SH-SY5Y (cell line): Measurements from ENCODE around the gene RARRES2.

Experiments used
- GATA2 ChIP-seq: IDR thresholded peaks from 2 replicates; pipeline ENCODE4 v1.6.1; 2011; ENCODE audit warnings: mild to moderate bottlenecking, low read depth, low read length
- GATA3 ChIP-seq: IDR thresholded peaks from 2 replicates; pipeline ENCODE4 v1.6.1; 2011; ENCODE audit warnings: low read depth, mild to moderate bottlenecking, low read length, moderate library complexity

RARRES2 gene

DNA sequence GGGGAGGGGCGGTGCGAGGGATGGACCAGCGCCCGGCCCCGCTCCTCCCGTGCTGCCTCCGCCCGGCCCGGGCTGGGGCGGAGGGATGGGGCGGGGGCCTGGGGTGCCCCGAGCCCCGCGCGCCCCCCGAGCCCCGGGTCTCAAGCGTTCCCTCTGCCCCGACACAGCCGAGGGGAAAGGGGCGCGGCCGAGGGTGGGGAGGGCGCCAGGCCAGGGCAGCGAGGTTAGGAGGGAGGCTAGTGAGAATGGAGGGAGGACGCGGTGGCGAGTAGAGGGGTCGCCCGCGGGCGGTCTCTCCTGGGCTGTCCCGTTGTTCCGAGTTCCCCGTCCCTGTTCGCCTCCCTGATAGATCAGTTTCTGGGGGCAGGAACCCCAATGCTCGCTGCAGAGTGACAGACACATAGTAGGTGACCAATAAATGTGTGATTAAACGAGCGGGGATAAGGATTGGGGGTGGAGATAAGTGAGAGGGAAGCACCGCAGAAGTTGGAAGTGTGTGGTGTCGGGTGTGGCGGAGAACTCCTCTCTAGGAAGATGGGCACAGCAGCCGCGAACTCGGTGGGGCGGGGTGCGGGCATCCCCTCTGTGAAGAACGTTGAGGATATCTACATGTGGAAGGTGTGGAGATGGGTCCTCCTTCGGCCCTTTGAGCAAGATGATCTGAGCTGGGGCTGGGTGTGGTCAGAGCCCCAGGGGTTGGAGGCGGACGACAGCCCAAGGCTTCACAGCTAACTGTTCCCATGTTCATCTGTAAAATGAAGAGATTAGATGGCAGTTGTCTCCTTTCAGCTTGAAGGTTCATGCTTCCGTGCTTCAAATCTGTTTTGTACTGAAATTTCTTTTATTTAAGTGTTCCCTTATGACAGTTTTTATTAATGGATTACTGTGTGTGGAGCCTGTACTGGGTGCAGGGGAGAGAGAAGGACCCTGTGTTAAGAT lies 38.3 kb upstream of the RARRES2 start:
- no peak for TF ChIP-seq GATA3
- TF ChIP-seq GATA2, result peak; percentile 43; the same call in 1 of the 2 replicates

DNA sequence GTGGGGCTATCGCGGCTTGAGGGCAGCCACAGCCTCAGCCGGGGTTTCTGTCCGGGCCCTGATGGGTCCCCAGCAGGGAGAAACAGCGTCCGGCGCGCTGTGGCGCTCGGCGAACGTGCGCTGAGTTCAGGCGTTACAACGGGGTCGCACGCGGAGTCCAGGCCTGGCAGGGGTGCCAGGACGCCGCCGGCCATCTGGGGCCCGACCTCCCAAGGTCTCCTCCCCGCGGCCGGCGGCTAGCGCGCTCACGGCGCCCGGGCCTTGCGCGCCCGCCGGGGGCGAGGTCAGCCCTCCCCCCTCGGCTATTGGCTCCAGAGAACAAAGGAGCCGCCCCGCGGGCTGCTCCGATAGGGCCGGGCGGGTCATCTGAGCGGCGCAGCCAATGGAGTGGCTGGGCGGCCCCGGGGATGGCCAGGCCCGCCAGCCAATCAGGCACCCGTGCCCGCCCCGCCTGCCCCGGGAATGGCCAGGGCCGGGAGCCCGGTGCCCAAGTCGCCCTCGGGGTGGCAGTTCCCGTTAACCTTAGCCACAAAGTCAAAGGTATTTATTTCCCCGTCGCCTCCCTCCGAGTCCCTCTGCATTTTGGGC lies 37.5 kb upstream of the RARRES2 start, which contains the start of gene ZNF775:
Gene ZNF775 (plus strand): TSS at position 478 of the 588 bp plus-strand sequence. CDS start 9,141 bp downstream, outside the sequence.
- TF ChIP-seq GATA3 (no peak), GATA2 (no peak)

- TF ChIP-seq GATA3 (no peak), GATA2 (no peak)
These were observed 36.9 kb upstream of the RARRES2 start for GRCh38 chr7:150378115-150378852.

GRCh38 chr7:150377635-150378034 lies 36.2 kb upstream of the RARRES2 start:
- no peak for TF ChIP-seq GATA2
- no peak for TF ChIP-seq GATA3

GRCh38 chr7:150377196-150377595 lies 35.8 kb upstream of the RARRES2 start:
- no peak for TF ChIP-seq GATA2
- no peak for TF ChIP-seq GATA3

GRCh38 chr7:150376560-150376959 lies 35.1 kb upstream of the RARRES2 start:
- no peak for TF ChIP-seq GATA2
- no peak for TF ChIP-seq GATA3

- TF ChIP-seq GATA2 (no peak), GATA3 (no peak)
These were observed 34.5 kb upstream of the RARRES2 start for GRCh38 chr7:150375662-150376521.

DNA sequence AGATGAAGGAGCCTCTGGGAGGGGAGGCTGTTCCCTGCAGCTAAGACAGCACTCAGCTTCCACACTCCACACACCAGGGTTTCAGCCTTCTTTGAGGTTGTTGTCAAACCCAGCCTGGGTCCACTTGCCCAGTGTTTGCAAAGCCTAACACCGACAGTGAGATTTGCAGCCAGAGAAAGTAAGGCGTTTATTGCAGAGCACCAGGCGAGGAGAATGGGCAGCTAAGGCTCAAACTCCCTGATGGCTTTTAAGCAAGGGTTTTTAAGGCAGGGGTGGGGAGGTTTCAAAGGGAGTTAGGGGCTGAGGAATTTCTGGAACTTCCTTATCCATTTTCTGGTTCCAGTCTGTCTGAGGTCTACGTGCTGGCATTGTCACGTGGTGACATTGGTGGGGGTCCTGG lies 33.0 kb upstream of the RARRES2 start:
- no peak for TF ChIP-seq GATA3
- no peak for TF ChIP-seq GATA2

- TF ChIP-seq GATA3, result no peak
- no peak for TF ChIP-seq GATA2
These were observed 32.6 kb upstream of the RARRES2 start for GRCh38 chr7:150374026-150374425.

DNA sequence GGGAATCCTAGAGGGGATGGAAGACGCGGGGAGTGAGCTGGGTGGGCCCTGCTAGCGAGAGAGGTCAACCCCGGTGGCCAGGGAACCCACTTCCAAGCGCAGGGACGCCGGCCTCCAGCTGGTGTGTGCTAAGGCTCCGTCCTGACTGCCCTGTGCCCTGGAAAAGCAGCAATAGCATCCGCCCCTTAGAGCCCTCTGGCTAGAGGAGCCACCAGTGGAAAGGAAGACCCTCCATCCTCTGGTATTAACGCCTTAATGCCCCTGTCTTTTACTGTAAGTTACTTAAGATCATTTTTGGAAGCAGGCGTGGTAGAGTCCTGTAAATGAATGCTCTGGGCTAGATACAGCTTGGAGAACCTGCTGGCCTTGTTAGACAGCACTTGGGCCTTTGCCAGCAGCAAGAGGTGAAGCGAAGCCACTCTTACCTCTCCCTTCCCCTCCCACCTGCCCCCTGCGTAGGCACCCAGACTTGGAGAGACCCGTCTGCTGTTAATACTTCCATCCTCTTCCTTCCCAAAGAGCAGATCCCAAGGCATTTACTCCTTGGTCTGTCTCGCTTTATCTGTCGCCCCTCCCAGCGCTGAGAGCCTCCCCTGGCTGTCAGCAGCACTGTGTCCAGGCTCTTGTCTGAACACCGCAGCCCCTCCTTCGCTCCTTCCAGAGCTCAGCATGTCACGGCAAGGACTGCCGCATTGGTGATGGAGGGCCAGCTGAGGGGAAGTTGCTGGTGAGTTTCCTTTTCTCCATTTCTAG lies 31.8 kb upstream of the RARRES2 start:
- TF ChIP-seq GATA2 (no peak), GATA3 (no peak)

DNA sequence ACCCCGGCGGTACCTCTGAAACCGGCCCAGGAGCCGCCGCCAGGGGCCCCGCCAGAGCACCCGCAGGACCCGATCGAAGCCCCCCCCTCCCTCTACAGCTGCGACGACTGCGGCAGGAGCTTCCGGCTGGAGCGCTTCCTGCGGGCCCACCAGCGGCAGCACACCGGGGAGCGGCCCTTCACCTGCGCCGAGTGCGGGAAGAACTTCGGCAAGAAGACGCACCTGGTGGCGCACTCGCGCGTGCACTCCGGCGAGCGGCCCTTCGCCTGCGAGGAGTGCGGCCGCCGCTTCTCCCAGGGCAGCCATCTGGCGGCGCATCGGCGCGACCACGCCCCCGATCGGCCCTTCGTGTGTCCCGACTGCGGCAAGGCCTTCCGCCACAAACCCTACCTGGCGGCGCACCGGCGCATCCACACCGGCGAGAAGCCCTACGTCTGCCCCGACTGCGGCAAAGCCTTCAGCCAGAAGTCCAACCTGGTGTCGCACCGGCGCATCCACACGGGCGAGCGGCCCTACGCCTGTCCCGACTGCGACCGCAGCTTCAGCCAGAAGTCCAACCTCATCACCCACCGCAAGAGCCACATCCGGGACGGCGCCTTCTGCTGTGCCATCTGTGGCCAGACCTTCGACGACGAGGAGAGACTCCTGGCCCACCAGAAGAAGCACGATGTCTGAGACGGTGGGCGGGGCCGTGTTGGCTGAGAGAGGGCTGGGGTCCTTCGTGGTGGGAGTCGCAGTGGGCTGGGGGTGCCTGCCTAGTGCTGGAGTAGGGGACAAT lies 31.0 kb upstream of the RARRES2 start:
- no peak for TF ChIP-seq GATA2
- TF ChIP-seq GATA3, result no peak

- no peak for TF ChIP-seq GATA2
- no peak for TF ChIP-seq GATA3
These were observed 30.5 kb upstream of the RARRES2 start for GRCh38 chr7:150371996-150372270.
